Thyroid gland (tissue), 4 donors: Measurements from ENCODE around the gene DNAH9. TPM values are rescaled to one million over a fixed set of nuclear protein-coding genes. Genes with fewer than 3 reads are reported as not detected.

Experiments used
- DNase-seq, 2 donors: peaks; one replicate each; pipeline ENCODE4 v3.0.0-alpha.2; 2019
- H3K27ac ChIP-seq, 3 donors: fragments of 200-600 bp; sonication (generic); 1 replicate in 2 of 3; 2 replicates in 1 of 3; pipeline ENCODE4 v1.5.1; 2016 to 2019; ENCODE audit warnings: mild to moderate bottlenecking in 1 of 3, moderate library complexity in 1 of 3
- H3K27me3 ChIP-seq: fragments of 200-600 bp; sonication (generic); one replicate; pipeline ENCODE4 v1.5.1; 2019
- H3K36me3 ChIP-seq, 2 donors: fragments of 200-600 bp; sonication (generic); one replicate each; pipeline ENCODE4 v1.5.1; 2016 to 2019
- H3K4me1 ChIP-seq, 2 donors: fragments of 200-600 bp; sonication (generic); one replicate each; pipeline ENCODE4 v1.5.1; 2017 to 2019
- H3K4me3 ChIP-seq, 3 donors: fragments of 200-600 bp; sonication (generic); replicated peaks in 1 of 3; 1 replicate in 2 of 3; 2 replicates in 1 of 3; pipeline ENCODE4 v1.5.1; 2016; ENCODE audit warnings: mild to moderate bottlenecking in 1 of 3
- H3K9me3 ChIP-seq: fragments of 200-600 bp; sonication (generic); one replicate; pipeline ENCODE4 v1.5.1; 2017
- POLR2A ChIP-seq, 2 donors: fragments of 450-650 bp; IDR thresholded peaks; one replicate each; pipeline ENCODE4 v1.6.1; 2017; ENCODE audit warnings: antibody characterized with exemption in 2 of 2, mild to moderate bottlenecking in 2 of 2, moderate library complexity in 1 of 2
- WGBS, 2 donors: methylation state at CpG; one replicate each; pipeline ENCODE4 v1.1.5; 2017; 5-methylcytosine and 5-hydroxymethylcytosine counted together
- intact Hi-C: fragments of 100-400 bp; cut with DNase I; formaldehyde crosslinking; loops from one replicate; pipeline ENCODE4 v1.15.1; 2023
- total RNA-seq, 4 donors: library from RNA; depleted of rRNA; stranded (reverse); fragments of >200 nt; gene quantifications; one replicate each; pipeline ENCODE4 v1.2.3, GENCODE V29; 2016
- TF ChIP-seq, protein P1 (sequence below), 6 experiments: fragments of 200-600 bp in 3 of 6; fragments of 450-650 bp in 3 of 6; sonication (generic) in 3 of 6; IDR thresholded peaks; one replicate each; pipeline ENCODE4 v1.5.1; 2016 to 2019; ENCODE audit warnings: antibody characterized with exemption in 6 of 6, mild to moderate bottlenecking in 2 of 6, inconsistent platforms in 1 of 6, moderate library complexity in 1 of 6

DNAH9 gene
- total RNA-seq, 4 donors from 2014 or later = under 0.01 to 4.3 (median 2.3) TPM

DNA sequence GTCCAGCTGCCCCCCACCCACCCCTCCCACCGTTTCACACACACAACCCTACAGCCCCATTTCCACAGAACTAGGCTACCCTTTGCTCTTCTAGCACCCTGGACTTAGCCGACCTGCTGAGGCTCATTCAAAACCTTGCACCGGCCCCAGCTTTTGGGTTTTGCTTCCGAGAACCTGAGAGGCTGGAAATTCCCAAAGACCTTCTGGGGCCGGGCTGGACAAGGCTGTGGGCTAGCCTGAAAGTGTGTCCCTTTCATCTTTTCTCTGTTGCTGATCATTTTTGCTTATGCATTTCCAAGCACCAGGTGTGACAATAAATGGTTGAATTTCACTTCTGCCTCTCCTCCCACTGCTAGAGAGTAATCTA is 139.0 kb downstream of the DNAH9 start:
- 77 to 79% methylated on average over 5 of the region's 5 CpGs for WGBS, 2 donors
- Histone ChIP-seq H3K27me3 (no peaks in the 10 kb centered on the region), H3K9me3 (no peaks in the 10 kb centered on the region), H3K36me3 (no peaks in the 10 kb centered on the region), H3K4me3 (no peak overlapping the region), H3K4me1 (no peaks in the 10 kb centered on the region), H3K27ac (no peak overlapping the region)
- TF ChIP-seq POLR2A (IDR thresholded peaks at IDR 0.05) = no peak
- TF ChIP-seq, protein P1, sequence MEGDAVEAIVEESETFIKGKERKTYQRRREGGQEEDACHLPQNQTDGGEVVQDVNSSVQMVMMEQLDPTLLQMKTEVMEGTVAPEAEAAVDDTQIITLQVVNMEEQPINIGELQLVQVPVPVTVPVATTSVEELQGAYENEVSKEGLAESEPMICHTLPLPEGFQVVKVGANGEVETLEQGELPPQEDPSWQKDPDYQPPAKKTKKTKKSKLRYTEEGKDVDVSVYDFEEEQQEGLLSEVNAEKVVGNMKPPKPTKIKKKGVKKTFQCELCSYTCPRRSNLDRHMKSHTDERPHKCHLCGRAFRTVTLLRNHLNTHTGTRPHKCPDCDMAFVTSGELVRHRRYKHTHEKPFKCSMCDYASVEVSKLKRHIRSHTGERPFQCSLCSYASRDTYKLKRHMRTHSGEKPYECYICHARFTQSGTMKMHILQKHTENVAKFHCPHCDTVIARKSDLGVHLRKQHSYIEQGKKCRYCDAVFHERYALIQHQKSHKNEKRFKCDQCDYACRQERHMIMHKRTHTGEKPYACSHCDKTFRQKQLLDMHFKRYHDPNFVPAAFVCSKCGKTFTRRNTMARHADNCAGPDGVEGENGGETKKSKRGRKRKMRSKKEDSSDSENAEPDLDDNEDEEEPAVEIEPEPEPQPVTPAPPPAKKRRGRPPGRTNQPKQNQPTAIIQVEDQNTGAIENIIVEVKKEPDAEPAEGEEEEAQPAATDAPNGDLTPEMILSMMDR (IDR thresholded peaks at IDR 0.05) = no peak
- intact Hi-C loops = no loop called here
- DNase-seq = no peak

DNA sequence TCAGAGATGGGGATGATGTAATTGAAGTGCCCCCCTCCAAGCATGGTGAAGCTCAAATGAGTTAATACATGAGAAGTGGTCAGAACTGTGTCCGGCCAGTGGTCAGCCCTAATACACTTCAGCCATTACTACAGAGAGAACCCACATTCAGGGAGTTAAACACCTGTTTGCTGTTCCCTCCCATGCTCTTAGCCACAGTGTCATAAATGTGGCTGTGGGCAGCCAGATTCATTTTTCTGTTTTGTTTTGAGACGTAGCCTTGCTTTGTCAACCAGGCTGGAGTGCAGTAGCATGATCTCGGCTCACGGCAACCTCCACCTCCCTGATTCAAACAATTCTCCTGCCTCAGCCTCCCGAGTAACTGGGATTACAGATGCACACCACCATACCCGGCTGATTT is 139.9 kb downstream of the DNAH9 start:
- 85 to 86% methylated on average over 6 of the region's 6 CpGs for WGBS, 2 donors
- intact Hi-C loops = no loop called here
- H3K27me3 ChIP-seq = no peaks in the 10 kb centered on the region
- no peak overlapping the region for H3K4me3 ChIP-seq
- H3K27ac ChIP-seq = no peak overlapping the region
- H3K4me1 ChIP-seq = no peaks in the 10 kb centered on the region
- no peak for TF ChIP-seq POLR2A (IDR thresholded peaks at IDR 0.05)
- TF ChIP-seq, protein P1 (IDR thresholded peaks at IDR 0.05) = no peak
- H3K9me3 ChIP-seq = no peaks in the 10 kb centered on the region
- no peaks in the 10 kb centered on the region for H3K36me3 ChIP-seq
- DNase-seq = no peak

DNA sequence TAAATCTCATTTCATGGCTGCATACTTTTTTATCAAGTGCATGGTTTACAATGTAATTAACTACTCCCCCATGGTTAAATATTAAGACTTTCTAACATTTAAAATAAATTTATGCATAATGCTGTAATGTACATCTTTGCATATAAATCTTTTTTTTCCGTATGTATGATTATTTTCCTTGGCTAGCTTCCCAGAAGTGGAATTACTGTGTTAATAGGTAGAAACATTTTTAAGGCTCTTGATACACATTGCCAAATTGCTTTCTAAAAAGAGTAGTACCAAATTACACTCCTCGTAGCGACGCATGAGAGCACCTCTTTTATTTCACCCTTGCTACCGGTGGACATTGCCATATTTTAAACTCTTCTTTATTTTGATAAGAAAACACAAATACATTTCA is 141.1 kb downstream of the DNAH9 start:
- Histone ChIP-seq H3K4me1 (no peaks in the 10 kb centered on the region), H3K27me3 (no peaks in the 10 kb centered on the region), H3K4me3 (no peak overlapping the region), H3K27ac (no peak overlapping the region), H3K9me3 (no peaks in the 10 kb centered on the region), H3K36me3 (no peaks in the 10 kb centered on the region)
- no peak for DNase-seq
- 81% methylated on average over 5 of the region's 5 CpGs for WGBS, 2 donors
- intact Hi-C loops = no loop called here
- TF ChIP-seq POLR2A (IDR thresholded peaks at IDR 0.05) = no peak
- TF ChIP-seq, protein P1 (IDR thresholded peaks at IDR 0.05) = no peak

DNA sequence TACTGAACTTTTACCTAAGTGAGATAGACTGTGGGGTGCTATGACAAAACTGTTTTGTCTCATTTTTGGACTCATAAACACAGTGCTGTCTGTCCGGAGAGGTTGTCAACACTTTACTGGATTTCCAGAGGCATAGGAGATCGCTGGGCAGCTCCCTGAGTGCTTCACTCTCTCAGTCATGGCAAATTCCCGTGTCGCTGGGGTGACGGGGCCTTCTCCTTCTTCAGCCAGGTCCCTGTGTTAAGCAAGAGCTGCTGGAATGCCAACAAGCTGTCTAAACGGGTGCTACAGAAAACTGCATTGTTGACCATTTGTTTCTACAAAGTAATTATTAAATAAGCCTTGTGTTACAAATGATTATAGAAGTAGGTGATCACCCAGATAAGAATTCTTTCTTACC is 141.6 kb downstream of the DNAH9 start:
- 50 to 62% methylated on average over 6 of the region's 6 CpGs for WGBS, 2 donors
- H3K27me3 ChIP-seq = no peaks in the 10 kb centered on the region
- DNase-seq = no peak
- H3K4me3 ChIP-seq = no peak overlapping the region
- no peaks in the 10 kb centered on the region for H3K4me1 ChIP-seq
- H3K9me3 ChIP-seq = no peaks in the 10 kb centered on the region
- no peaks in the 10 kb centered on the region for H3K36me3 ChIP-seq
- H3K27ac ChIP-seq = no peak overlapping the region
- intact Hi-C loops = no loop called here
- TF ChIP-seq, protein P1 (IDR thresholded peaks at IDR 0.05) = no peak
- TF ChIP-seq POLR2A (IDR thresholded peaks at IDR 0.05) = no peak

DNA sequence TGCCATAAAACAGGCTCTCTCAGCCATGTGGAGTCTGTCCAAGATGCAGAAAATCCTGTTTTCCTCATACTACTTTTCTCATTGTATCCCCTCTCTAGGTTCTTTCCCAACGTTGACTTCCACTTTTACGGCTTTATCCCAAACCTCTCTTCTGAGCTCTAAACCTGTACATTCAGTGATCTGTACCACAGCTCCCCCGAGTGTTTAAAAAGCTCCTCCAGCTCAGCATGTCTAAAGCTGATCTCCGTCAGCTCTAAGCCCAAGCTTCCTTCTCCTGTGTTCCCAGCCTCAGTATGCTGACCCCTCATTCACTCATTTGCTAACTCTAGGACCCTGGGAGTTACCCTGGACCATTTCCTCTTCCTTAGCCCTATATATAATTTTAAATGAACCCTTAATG is 144.6 kb downstream of the DNAH9 start:
- no peak for DNase-seq
- WGBS, 2 donors = 39 to 40% methylated on average over 4 of the region's 4 CpGs

More for the DNA sequence above, 144.6 kb downstream of the DNAH9 start:
- H3K27me3 ChIP-seq = no peaks in the 10 kb centered on the region
- no peak overlapping the region for H3K27ac ChIP-seq
- no peak overlapping the region for H3K4me3 ChIP-seq
- H3K36me3 ChIP-seq = no peaks in the 10 kb centered on the region
- intact Hi-C loops = no loop called here
- no peaks in the 10 kb centered on the region for H3K9me3 ChIP-seq
- H3K4me1 ChIP-seq = no peaks in the 10 kb centered on the region
- TF ChIP-seq, protein P1 (IDR thresholded peaks at IDR 0.05) = no peak
- TF ChIP-seq POLR2A (IDR thresholded peaks at IDR 0.05) = no peak
